ENCODE results near the gene LUC7L2. TPM values are rescaled to one million over a fixed set of nuclear protein-coding genes. Genes with fewer than 3 reads are reported as not detected.

The LUC7L2 gene
- total and polyA plus RNA-seq, 10 of the 15 experiments (the other 5 are each of a cell fraction or from before 2014, with no cell fraction given): 31.7 to 98.7 (median 68.6) TPM

DNA sequence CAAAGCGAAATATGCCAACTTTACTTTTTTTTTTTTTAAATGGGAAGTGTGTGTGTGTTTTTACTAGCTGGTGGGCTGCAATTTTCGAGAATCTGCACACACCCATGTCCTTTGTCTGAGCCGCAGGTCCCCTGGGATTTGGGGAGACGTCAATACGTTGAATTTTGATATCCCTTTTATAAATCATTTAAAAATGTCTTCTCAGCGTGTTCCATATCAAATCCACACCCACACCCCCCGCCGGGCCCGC, 19.0 kb upstream of the LUC7L2 start (continued):
- TF ChIP-seq, protein P1, sequence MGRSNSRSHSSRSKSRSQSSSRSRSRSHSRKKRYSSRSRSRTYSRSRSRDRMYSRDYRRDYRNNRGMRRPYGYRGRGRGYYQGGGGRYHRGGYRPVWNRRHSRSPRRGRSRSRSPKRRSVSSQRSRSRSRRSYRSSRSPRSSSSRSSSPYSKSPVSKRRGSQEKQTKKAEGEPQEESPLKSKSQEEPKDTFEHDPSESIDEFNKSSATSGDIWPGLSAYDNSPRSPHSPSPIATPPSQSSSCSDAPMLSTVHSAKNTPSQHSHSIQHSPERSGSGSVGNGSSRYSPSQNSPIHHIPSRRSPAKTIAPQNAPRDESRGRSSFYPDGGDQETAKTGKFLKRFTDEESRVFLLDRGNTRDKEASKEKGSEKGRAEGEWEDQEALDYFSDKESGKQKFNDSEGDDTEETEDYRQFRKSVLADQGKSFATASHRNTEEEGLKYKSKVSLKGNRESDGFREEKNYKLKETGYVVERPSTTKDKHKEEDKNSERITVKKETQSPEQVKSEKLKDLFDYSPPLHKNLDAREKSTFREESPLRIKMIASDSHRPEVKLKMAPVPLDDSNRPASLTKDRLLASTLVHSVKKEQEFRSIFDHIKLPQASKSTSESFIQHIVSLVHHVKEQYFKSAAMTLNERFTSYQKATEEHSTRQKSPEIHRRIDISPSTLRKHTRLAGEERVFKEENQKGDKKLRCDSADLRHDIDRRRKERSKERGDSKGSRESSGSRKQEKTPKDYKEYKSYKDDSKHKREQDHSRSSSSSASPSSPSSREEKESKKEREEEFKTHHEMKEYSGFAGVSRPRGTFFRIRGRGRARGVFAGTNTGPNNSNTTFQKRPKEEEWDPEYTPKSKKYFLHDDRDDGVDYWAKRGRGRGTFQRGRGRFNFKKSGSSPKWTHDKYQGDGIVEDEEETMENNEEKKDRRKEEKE (IDR thresholded peaks at IDR 0.05): no peak
- TF ChIP-seq, protein P2, sequence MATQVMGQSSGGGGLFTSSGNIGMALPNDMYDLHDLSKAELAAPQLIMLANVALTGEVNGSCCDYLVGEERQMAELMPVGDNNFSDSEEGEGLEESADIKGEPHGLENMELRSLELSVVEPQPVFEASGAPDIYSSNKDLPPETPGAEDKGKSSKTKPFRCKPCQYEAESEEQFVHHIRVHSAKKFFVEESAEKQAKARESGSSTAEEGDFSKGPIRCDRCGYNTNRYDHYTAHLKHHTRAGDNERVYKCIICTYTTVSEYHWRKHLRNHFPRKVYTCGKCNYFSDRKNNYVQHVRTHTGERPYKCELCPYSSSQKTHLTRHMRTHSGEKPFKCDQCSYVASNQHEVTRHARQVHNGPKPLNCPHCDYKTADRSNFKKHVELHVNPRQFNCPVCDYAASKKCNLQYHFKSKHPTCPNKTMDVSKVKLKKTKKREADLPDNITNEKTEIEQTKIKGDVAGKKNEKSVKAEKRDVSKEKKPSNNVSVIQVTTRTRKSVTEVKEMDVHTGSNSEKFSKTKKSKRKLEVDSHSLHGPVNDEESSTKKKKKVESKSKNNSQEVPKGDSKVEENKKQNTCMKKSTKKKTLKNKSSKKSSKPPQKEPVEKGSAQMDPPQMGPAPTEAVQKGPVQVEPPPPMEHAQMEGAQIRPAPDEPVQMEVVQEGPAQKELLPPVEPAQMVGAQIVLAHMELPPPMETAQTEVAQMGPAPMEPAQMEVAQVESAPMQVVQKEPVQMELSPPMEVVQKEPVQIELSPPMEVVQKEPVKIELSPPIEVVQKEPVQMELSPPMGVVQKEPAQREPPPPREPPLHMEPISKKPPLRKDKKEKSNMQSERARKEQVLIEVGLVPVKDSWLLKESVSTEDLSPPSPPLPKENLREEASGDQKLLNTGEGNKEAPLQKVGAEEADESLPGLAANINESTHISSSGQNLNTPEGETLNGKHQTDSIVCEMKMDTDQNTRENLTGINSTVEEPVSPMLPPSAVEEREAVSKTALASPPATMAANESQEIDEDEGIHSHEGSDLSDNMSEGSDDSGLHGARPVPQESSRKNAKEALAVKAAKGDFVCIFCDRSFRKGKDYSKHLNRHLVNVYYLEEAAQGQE (IDR thresholded peaks at IDR 0.05; ENCODE audit: low read depth, low read length): no peak
- no peak for TF ChIP-seq GABPA (IDR thresholded peaks at IDR 0.05; ENCODE audit: low read depth)
- TF ChIP-seq, protein P3, sequence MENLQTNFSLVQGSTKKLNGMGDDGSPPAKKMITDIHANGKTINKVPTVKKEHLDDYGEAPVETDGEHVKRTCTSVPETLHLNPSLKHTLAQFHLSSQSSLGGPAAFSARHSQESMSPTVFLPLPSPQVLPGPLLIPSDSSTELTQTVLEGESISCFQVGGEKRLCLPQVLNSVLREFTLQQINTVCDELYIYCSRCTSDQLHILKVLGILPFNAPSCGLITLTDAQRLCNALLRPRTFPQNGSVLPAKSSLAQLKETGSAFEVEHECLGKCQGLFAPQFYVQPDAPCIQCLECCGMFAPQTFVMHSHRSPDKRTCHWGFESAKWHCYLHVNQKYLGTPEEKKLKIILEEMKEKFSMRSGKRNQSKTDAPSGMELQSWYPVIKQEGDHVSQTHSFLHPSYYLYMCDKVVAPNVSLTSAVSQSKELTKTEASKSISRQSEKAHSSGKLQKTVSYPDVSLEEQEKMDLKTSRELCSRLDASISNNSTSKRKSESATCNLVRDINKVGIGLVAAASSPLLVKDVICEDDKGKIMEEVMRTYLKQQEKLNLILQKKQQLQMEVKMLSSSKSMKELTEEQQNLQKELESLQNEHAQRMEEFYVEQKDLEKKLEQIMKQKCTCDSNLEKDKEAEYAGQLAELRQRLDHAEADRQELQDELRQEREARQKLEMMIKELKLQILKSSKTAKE (IDR thresholded peaks at IDR 0.05; ENCODE audit: low read depth, poor library complexity, severe bottlenecking): peak; percentile 66
- TF ChIP-seq RUNX3 (IDR thresholded peaks at IDR 0.05; ENCODE audit: low read length): no peak
- TF ChIP-seq RCOR1 (conservative IDR thresholded peaks at IDR 0.05; ENCODE audit: low read depth, low read length): no peak
- TF ChIP-seq, protein P4, sequence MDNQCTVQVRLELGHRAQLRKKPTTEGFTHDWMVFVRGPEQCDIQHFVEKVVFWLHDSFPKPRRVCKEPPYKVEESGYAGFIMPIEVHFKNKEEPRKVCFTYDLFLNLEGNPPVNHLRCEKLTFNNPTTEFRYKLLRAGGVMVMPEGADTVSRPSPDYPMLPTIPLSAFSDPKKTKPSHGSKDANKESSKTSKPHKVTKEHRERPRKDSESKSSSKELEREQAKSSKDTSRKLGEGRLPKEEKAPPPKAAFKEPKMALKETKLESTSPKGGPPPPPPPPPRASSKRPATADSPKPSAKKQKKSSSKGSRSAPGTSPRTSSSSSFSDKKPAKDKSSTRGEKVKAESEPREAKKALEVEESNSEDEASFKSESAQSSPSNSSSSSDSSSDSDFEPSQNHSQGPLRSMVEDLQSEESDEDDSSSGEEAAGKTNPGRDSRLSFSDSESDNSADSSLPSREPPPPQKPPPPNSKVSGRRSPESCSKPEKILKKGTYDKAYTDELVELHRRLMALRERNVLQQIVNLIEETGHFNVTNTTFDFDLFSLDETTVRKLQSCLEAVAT (IDR thresholded peaks at IDR 0.05): peak; percentile 5; the same call in 1 of the 2 replicates
- TF ChIP-seq RELA (IDR thresholded peaks at IDR 0.05; ENCODE audit: borderline replicate concordance, partially characterized antibody): no peak
- TF ChIP-seq NFIC (IDR thresholded peaks at IDR 0.05; ENCODE audit: low read depth, low read length): no peak
- TF ChIP-seq KDM1A (IDR thresholded peaks at IDR 0.05; ENCODE audit: borderline replicate concordance): no peak
- TF ChIP-seq, protein P5, sequence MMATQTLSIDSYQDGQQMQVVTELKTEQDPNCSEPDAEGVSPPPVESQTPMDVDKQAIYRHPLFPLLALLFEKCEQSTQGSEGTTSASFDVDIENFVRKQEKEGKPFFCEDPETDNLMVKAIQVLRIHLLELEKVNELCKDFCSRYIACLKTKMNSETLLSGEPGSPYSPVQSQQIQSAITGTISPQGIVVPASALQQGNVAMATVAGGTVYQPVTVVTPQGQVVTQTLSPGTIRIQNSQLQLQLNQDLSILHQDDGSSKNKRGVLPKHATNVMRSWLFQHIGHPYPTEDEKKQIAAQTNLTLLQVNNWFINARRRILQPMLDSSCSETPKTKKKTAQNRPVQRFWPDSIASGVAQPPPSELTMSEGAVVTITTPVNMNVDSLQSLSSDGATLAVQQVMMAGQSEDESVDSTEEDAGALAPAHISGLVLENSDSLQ (IDR thresholded peaks at IDR 0.05): no peak
- no peak for TF ChIP-seq SMC3 (IDR thresholded peaks at IDR 0.05; ENCODE audit: borderline replicate concordance, low read length)
- TF ChIP-seq IKZF2 (IDR thresholded peaks at IDR 0.05): no peak; a peak in 1 of 4 replicates
- peak; percentile 66; the same call in 1 of the 2 replicates for TF ChIP-seq FOXM1 (IDR thresholded peaks at IDR 0.05; ENCODE audit: low read depth, low read length)
- TF ChIP-seq, protein P6, sequence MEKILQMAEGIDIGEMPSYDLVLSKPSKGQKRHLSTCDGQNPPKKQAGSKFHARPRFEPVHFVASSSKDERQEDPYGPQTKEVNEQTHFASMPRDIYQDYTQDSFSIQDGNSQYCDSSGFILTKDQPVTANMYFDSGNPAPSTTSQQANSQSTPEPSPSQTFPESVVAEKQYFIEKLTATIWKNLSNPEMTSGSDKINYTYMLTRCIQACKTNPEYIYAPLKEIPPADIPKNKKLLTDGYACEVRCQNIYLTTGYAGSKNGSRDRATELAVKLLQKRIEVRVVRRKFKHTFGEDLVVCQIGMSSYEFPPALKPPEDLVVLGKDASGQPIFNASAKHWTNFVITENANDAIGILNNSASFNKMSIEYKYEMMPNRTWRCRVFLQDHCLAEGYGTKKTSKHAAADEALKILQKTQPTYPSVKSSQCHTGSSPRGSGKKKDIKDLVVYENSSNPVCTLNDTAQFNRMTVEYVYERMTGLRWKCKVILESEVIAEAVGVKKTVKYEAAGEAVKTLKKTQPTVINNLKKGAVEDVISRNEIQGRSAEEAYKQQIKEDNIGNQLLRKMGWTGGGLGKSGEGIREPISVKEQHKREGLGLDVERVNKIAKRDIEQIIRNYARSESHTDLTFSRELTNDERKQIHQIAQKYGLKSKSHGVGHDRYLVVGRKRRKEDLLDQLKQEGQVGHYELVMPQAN (conservative IDR thresholded peaks at IDR 0.05): 0 out of 2 replicates have a peak, but pooled peaks have one; percentile 4
- TF ChIP-seq MEF2B (IDR thresholded peaks at IDR 0.05; ENCODE audit: partially characterized antibody, poor library complexity, severe bottlenecking): peak; percentile 98
- no peak for TF ChIP-seq SUZ12 (IDR thresholded peaks at IDR 0.05; ENCODE audit: unreplicated experiment)
